HG02642 (cell line): Measurements from ENCODE around the gene CTSV.
A peak's percentile ranks its signal among the peaks of the same experiment; 100 is the strongest.
"Not testable (repeated sequence)": the region's sequence is repeated elsewhere in the genome, so short reads cannot be mapped to it uniquely, and the experiment has no call there.

Experiments
- ATAC-seq: cut with Tn5 transposase; IDR thresholded peaks from one replicate; pipeline ENCODE4 v1.9.1; 2021; ENCODE audit warnings: mild to moderate bottlenecking; ENCODE audit not compliant: unreplicated experiment, poor library complexity

Gene CTSV

GRCh38 chr9:97038611-97039513 is at the start of gene CTSV:
Gene CTSV (minus strand): TSS chr9:97039142. CDS start chr9:97038043, 1,099 bp downstream.
- ATAC-seq, result peak; percentile 99

- ATAC-seq, result not testable (repeated sequence)
These were observed 48.8 kb upstream of the CTSV start for GRCh38 chr9:97087668-97088215.

- ATAC-seq, result not testable (repeated sequence)
These were observed 45.6 kb upstream of the CTSV start for GRCh38 chr9:97084562-97084991.

- no peak for ATAC-seq
These were observed 39.4 kb upstream of the CTSV start for GRCh38 chr9:97078362-97078761.

GRCh38 chr9:97077452-97078295 is 38.7 kb upstream of the CTSV start:
- ATAC-seq, result no peak

GRCh38 chr9:97076731-97077451 is 37.9 kb upstream of the CTSV start:
- not testable (repeated sequence) for ATAC-seq

- ATAC-seq, result no peak
These were observed 37.3 kb upstream of the CTSV start for GRCh38 chr9:97076238-97076637.

GRCh38 chr9:97075289-97075985 is 36.5 kb upstream of the CTSV start:
- ATAC-seq, result no peak

GRCh38 chr9:97073506-97073905 is 34.6 kb upstream of the CTSV start:
- no peak for ATAC-seq

GRCh38 chr9:97072285-97072776 is 33.4 kb upstream of the CTSV start:
- ATAC-seq, result no peak

- ATAC-seq, result not testable (repeated sequence)
These were observed 31.4 kb upstream of the CTSV start for GRCh38 chr9:97070325-97070724.

GRCh38 chr9:97067490-97067889 is 28.5 kb upstream of the CTSV start:
- ATAC-seq, result no peak

GRCh38 chr9:97064176-97064575 is 25.2 kb upstream of the CTSV start:
- ATAC-seq, result no peak

- ATAC-seq, result no peak
These were observed 21.9 kb upstream of the CTSV start for GRCh38 chr9:97060796-97061195.

- ATAC-seq, result no peak
These were observed 20.7 kb upstream of the CTSV start for GRCh38 chr9:97059626-97060025.

- ATAC-seq, result no peak
These were observed 18.7 kb upstream of the CTSV start for GRCh38 chr9:97057651-97058050.

- not testable (repeated sequence) for ATAC-seq
These were observed 16.9 kb upstream of the CTSV start for GRCh38 chr9:97055891-97056290.

GRCh38 chr9:97053717-97054116 is 14.8 kb upstream of the CTSV start:
- ATAC-seq, result no peak

GRCh38 chr9:97052735-97053134 is 13.8 kb upstream of the CTSV start:
- ATAC-seq, result no peak
